COLO829 (cell line): ENCODE measurements around the gene GPR101.
"Not testable (repeated sequence)": the region's sequence is repeated elsewhere in the genome, so short reads cannot be mapped to it uniquely, and the experiment has no call there.

Source experiments
- DNase-seq: peaks from one replicate; pipeline ENCODE4 v3.0.0; 2012; ENCODE audit warnings: low spot score

The GPR101 gene

GRCh38 chrX:137025930-137026329 is 7.9 kb downstream of the GPR101 start:
- DNase-seq: no peak

GRCh38 chrX:137000236-137000635 is 33.6 kb downstream of the GPR101 start:
- not testable (repeated sequence) for DNase-seq

- DNase-seq: no peak
Measured at GRCh38 chrX:136999024-136999423, 34.8 kb downstream of the GPR101 start.
